ENCODE results near the gene RAPGEF6. TPM values are rescaled to one million over a fixed set of nuclear protein-coding genes. Genes with fewer than 3 reads are reported as not detected.
A peak's percentile ranks its signal among the peaks of the same experiment; 100 is the strongest.

The RAPGEF6 gene
- total RNA-seq, 1 donor from 2014 or later = 22.9 TPM

- Histone ChIP-seq H3K4me3 (no peak overlapping the region), H3K36me3 (peaks cover 0 to 3% of the 10 kb centered on the region in 2 donors), H3K4me1 (no peaks in the 10 kb centered on the region), H3K9me3 (no peaks in the 10 kb centered on the region), H3K27me3 (no peaks in the 10 kb centered on the region), H3K27ac (no peak overlapping the region)
- no peak for TF ChIP-seq CTCF (IDR thresholded peaks at IDR 0.05)
- intact Hi-C loops (cut with DNase I) = no loop called here
- no peak for DNase-seq (ENCODE audit: low spot score in 2 of 2)
These were observed 96.8 kb downstream of the RAPGEF6 start for GRCh38 chr5:131538177-131538593.

- Histone ChIP-seq H3K4me1 (no peaks in the 10 kb centered on the region), H3K36me3 (peaks cover 0 to 3% of the 10 kb centered on the region in 2 donors), H3K27me3 (no peaks in the 10 kb centered on the region), H3K9me3 (no peaks in the 10 kb centered on the region), H3K4me3 (peak overlapping the region in 1 of 2 donors; percentile 28), H3K27ac (peak overlapping the region in 1 of 2 donors; percentile 26)
- intact Hi-C loops (cut with DNase I) = no loop called here
- TF ChIP-seq CTCF (IDR thresholded peaks at IDR 0.05) = no peak
- DNase-seq (ENCODE audit: low spot score in 2 of 2) = no peak
These were observed 98.1 kb downstream of the RAPGEF6 start for GRCh38 chr5:131536850-131537448.

GRCh38 chr5:131536211-131536826 lies 98.7 kb downstream of the RAPGEF6 start:
- Histone ChIP-seq H3K9me3 (no peaks in the 10 kb centered on the region), H3K4me1 (no peaks in the 10 kb centered on the region), H3K36me3 (peaks cover 0 to 3% of the 10 kb centered on the region in 2 donors), H3K27me3 (no peaks in the 10 kb centered on the region), H3K27ac (peak overlapping the region in 1 of 2 donors; percentile 26), H3K4me3 (peak overlapping the region in 1 of 2 donors; percentile 28)
- intact Hi-C loops (cut with DNase I) = no loop called here
- no peak for DNase-seq (ENCODE audit: low spot score in 2 of 2)
- no peak for TF ChIP-seq CTCF (IDR thresholded peaks at IDR 0.05)

- no peaks in the 10 kb centered on the region for H3K4me1 ChIP-seq
- H3K27me3 ChIP-seq = no peaks in the 10 kb centered on the region
- DNase-seq (ENCODE audit: low spot score in 2 of 2) = no peak
- H3K9me3 ChIP-seq = no peaks in the 10 kb centered on the region
- H3K4me3 ChIP-seq = no peak overlapping the region
- peaks cover 0 to 3% of the 10 kb centered on the region in 2 donors for H3K36me3 ChIP-seq
- no peak overlapping the region for H3K27ac ChIP-seq
- intact Hi-C loops (cut with DNase I) = no loop called here
- no peak for TF ChIP-seq CTCF (IDR thresholded peaks at IDR 0.05)
These were observed 100.1 kb downstream of the RAPGEF6 start for GRCh38 chr5:131534974-131535373.

GRCh38 chr5:131533836-131534235 lies 101.2 kb downstream of the RAPGEF6 start:
- intact Hi-C loops (cut with DNase I) = no loop called here
- DNase-seq (ENCODE audit: low spot score in 2 of 2) = no peak
- Histone ChIP-seq H3K4me1 (no peaks in the 10 kb centered on the region), H3K9me3 (no peaks in the 10 kb centered on the region), H3K36me3 (no peaks in the 10 kb centered on the region), H3K27ac (no peak overlapping the region), H3K27me3 (no peaks in the 10 kb centered on the region), H3K4me3 (no peak overlapping the region)
- no peak for TF ChIP-seq CTCF (IDR thresholded peaks at IDR 0.05)
